ENCODE measurements around the gene MAS1. TPM values are rescaled to one million over a fixed set of nuclear protein-coding genes. Genes with fewer than 3 reads are reported as not detected.

Gene MAS1
- total and polyA plus RNA-seq, 2 donors (not counting 3 experiments of a cell fraction or from before 2014, with no cell fraction given): not detected

DNA sequence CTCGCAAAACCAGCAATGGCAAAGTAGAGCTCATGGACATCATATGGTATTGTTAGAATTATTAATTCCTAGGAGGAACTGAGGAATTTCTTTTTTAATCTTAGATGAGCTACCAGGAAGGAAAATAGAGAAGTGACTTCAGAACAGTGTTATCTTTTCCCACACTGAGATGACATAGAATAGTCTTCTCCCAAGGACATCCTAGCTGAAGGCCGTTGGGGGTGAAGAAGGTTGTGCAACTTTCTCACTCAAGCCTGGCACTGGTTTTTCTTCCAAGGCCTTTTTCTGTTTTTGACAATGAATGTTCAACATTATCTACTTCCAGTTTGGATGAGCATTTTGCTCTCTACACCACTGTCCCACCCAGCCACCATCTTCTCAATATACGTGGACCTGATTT, 35.8 kb upstream of the MAS1 start:
- DNase-seq (ENCODE audit: low read depth, low spot score): no peak
- Histone ChIP-seq H3K4me2 (ENCODE audit: insufficient read depth, low read length) (no peak overlapping the region), H3K9me1 (replicated peaks; ENCODE audit: control insufficient read depth, extremely low read depth, insufficient read depth, low read length) (no peaks in the 10 kb centered on the region), H3K27me3 (ENCODE audit: control insufficient read depth in 2 of 2, insufficient read depth in 2 of 2, low read length in 2 of 2) (no peaks in the 10 kb centered on the region), H3K4me3 (replicated peaks in 1 of 3; ENCODE audit: insufficient read depth in 1 of 3, low read depth in 1 of 3, low read length in 3 of 3) (no peak overlapping the region), H3K9me3 (replicated peaks; ENCODE audit: control insufficient read depth, insufficient read depth, low read length) (no peaks in the 10 kb centered on the region), H3K36me3 (ENCODE audit: control insufficient read depth in 2 of 2, extremely low read depth in 1 of 2, insufficient read depth in 2 of 2, low read length in 2 of 2) (no peaks in the 10 kb centered on the region), H3K9ac (replicated peaks; ENCODE audit: extremely low read depth, insufficient read depth, low read length) (no peak overlapping the region), H3K79me2 (ENCODE audit: control insufficient read depth, insufficient read depth, low read length) (no peaks in the 10 kb centered on the region), H3K4me1 (ENCODE audit: control insufficient read depth, extremely low read depth, insufficient read depth, low read length) (no peaks in the 10 kb centered on the region), H2AFZ (ENCODE audit: low read depth, low read length) (no peak overlapping the region), H4K20me1 (replicated peaks; ENCODE audit: control insufficient read depth, extremely low read depth, insufficient read depth, low read length) (no peaks in the 10 kb centered on the region), H3K27ac (ENCODE audit: insufficient read depth, low read depth, low read length) (no peak overlapping the region)
- FAIRE-seq: no peak
- CTCF ChIA-PET: interaction anchor here (1.0 to 1.7 kb wide), 4 partner anchors 8 to 681 kb away, joined by 3 to 7 read pairs (median 4); no protein-coding TSS in a partner anchor
- POLR2A ChIA-PET: no interaction called here
- BruUV-seq (replicated peaks): no TSS peak
- dilution Hi-C loops (cut with MboI; ENCODE audit: extremely low pct_ligation_motif_present, low sequenced_read_pairs): no loop called here
- TF ChIP-seq MAX (IDR thresholded peaks at IDR 0.05; ENCODE audit: insufficient read depth, insufficient read length) (no peak), POLR2A (IDR thresholded peaks at IDR 0.05; ENCODE audit: low read depth, low read length) (no peak)
- intact Hi-C loops (cut with micrococcal nuclease): loop anchor here (10.0 kb wide), 1 partner anchor 680 kb away; no protein-coding TSS in a partner anchor

GRCh38 chr6:159858259-159858658, 32.5 kb upstream of the MAS1 start:
- Histone ChIP-seq H3K9ac (replicated peaks; ENCODE audit: extremely low read depth, insufficient read depth, low read length) (no peak overlapping the region), H3K27me3 (ENCODE audit: control insufficient read depth in 2 of 2, insufficient read depth in 2 of 2, low read length in 2 of 2) (no peaks in the 10 kb centered on the region), H3K9me1 (replicated peaks; ENCODE audit: control insufficient read depth, extremely low read depth, insufficient read depth, low read length) (no peaks in the 10 kb centered on the region), H3K27ac (ENCODE audit: insufficient read depth, low read depth, low read length) (no peak overlapping the region), H2AFZ (ENCODE audit: low read depth, low read length) (no peak overlapping the region), H3K4me2 (ENCODE audit: insufficient read depth, low read length) (no peak overlapping the region), H3K4me1 (ENCODE audit: control insufficient read depth, extremely low read depth, insufficient read depth, low read length) (no peaks in the 10 kb centered on the region), H3K36me3 (ENCODE audit: control insufficient read depth in 2 of 2, extremely low read depth in 1 of 2, insufficient read depth in 2 of 2, low read length in 2 of 2) (no peaks in the 10 kb centered on the region), H3K9me3 (replicated peaks; ENCODE audit: control insufficient read depth, insufficient read depth, low read length) (no peaks in the 10 kb centered on the region), H3K79me2 (ENCODE audit: control insufficient read depth, insufficient read depth, low read length) (no peaks in the 10 kb centered on the region), H4K20me1 (replicated peaks; ENCODE audit: control insufficient read depth, extremely low read depth, insufficient read depth, low read length) (no peaks in the 10 kb centered on the region), H3K4me3 (replicated peaks in 1 of 3; ENCODE audit: insufficient read depth in 1 of 3, low read depth in 1 of 3, low read length in 3 of 3) (no peak overlapping the region)
- DNase-seq (ENCODE audit: low read depth, low spot score) (no peak), FAIRE-seq (no peak)
- CTCF ChIA-PET: no interaction called here
- no peak for TF ChIP-seq POLR2AphosphoS5 (IDR thresholded peaks at IDR 0.05; ENCODE audit: insufficient read depth, low read depth, low read length)
- no peak for TF ChIP-seq JUN (IDR thresholded peaks at IDR 0.05; ENCODE audit: borderline replicate concordance, insufficient read depth, insufficient read length, low read depth)
- no peak for TF ChIP-seq MYC (IDR thresholded peaks at IDR 0.05; ENCODE audit: low read depth, low read length)
- no peak for TF ChIP-seq GATA2 (IDR thresholded peaks at IDR 0.05; ENCODE audit: insufficient read depth, insufficient read length, low read depth, low read length)
- TF ChIP-seq, protein P1, sequence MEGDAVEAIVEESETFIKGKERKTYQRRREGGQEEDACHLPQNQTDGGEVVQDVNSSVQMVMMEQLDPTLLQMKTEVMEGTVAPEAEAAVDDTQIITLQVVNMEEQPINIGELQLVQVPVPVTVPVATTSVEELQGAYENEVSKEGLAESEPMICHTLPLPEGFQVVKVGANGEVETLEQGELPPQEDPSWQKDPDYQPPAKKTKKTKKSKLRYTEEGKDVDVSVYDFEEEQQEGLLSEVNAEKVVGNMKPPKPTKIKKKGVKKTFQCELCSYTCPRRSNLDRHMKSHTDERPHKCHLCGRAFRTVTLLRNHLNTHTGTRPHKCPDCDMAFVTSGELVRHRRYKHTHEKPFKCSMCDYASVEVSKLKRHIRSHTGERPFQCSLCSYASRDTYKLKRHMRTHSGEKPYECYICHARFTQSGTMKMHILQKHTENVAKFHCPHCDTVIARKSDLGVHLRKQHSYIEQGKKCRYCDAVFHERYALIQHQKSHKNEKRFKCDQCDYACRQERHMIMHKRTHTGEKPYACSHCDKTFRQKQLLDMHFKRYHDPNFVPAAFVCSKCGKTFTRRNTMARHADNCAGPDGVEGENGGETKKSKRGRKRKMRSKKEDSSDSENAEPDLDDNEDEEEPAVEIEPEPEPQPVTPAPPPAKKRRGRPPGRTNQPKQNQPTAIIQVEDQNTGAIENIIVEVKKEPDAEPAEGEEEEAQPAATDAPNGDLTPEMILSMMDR (IDR thresholded peaks at IDR 0.05; ENCODE audit: extremely low read depth in 1 of 2, insufficient read depth in 1 of 2, low read depth in 1 of 2, low read length in 2 of 2): no peak
- TF ChIP-seq FOS (IDR thresholded peaks at IDR 0.05; ENCODE audit: borderline replicate concordance, insufficient read depth, low read length): no peak
- no peak for TF ChIP-seq POLR2A (IDR thresholded peaks at IDR 0.05; ENCODE audit: low read depth, low read length)
- TF ChIP-seq EZH2 (IDR thresholded peaks at IDR 0.05; ENCODE audit: borderline replicate concordance, low read depth, low read length, severe bottlenecking): no peak
- no peak for TF ChIP-seq MAX (IDR thresholded peaks at IDR 0.05; ENCODE audit: insufficient read depth, insufficient read length)
- POLR2A ChIA-PET: no interaction called here
- dilution Hi-C loops (cut with MboI; ENCODE audit: extremely low pct_ligation_motif_present, low sequenced_read_pairs): no loop called here
- intact Hi-C loops (cut with micrococcal nuclease): loop anchor here (10.0 kb wide), 1 partner anchor 683 kb away; no protein-coding TSS in a partner anchor
- BruUV-seq (replicated peaks): no TSS peak
